HG03432 (cell line): ENCODE results near the gene PAQR5.
"Not testable (repeated sequence)": the region's sequence is repeated elsewhere in the genome, so short reads cannot be mapped to it uniquely, and the experiment has no call there.

Experiments used
- ATAC-seq: cut with Tn5 transposase; IDR thresholded peaks from one replicate; pipeline ENCODE4 v1.9.1; 2021; ENCODE audit warnings: mild to moderate bottlenecking, moderate library complexity; ENCODE audit not compliant: unreplicated experiment

The PAQR5 gene

DNA sequence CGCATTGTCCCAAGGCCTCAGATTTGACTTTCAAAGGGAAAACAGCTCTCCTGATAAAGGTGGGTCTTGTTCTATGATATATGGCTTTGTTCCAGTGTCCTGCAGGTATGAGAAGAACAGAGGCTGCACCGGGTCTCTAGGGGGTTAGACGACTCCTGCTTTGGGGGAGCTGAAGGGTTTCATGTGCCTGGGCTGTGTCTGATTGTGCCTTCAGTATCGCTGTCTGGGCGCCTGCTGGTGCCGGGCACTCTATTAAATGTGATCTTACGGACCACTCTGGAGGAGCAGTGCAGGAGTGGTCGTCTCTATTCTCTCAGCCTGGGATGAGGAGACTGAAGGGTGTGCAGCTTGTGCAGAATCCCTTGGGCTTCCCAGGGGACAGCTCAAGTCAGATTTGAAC lies 16.0 kb downstream of the PAQR5 start:
- no peak for ATAC-seq

GRCh38 chr15:69315402-69316110 lies 16.8 kb downstream of the PAQR5 start:
- ATAC-seq, result no peak

- ATAC-seq, result no peak
These were observed 17.6 kb downstream of the PAQR5 start for GRCh38 chr15:69316291-69316690.

GRCh38 chr15:69317392-69317841 lies 18.7 kb downstream of the PAQR5 start:
- no peak for ATAC-seq

GRCh38 chr15:69318033-69318432 lies 19.3 kb downstream of the PAQR5 start:
- ATAC-seq, result no peak

DNA sequence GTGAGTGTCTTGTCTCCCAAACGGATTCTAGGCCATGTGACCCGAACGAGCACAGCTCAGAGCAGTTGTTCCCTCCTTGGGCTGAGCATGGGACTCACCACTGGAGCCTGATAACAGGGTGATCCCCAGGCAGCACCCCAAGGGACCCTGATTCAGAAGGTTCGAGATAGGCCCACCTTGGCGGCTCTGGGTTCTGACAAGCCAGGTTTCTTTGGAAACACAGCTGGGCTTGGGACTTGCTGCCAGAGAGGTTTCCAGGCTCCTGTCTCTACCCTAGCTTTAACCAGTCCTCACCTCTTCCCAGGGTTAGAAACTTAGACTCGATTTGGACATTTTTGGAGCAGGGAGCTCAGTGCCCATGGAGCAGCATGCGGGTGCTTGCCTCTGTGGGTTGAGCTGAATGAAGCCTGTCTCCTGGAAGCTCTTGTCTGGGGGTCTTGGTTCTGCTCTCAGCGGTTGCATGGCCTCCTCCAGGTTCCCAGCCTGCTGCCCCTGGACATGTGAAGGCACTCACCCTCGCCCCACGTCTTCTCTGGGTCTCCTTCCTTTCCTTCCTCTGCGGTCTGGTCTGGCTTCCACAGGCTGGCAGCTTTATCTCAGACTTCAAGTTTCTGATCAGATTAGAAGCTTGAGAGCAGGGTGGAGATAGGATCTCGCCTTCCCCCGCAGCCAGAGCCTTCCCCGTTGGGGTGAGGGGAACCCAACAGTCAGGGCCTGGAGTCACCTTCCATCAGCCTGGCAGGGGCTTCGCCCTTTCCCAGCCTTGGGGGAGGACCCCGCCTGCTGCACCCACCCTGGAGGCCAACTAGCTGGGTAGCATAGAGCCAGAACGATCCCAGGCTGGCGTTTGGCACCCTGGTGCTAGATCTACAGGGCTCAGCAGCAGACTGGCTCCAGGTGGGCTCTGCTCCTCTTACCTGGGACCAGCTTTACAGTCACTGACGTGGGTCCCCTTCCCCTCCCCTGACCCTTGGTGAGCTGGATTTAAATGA lies 21.0 kb downstream of the PAQR5 start:
- no peak for ATAC-seq

- no peak for ATAC-seq
These were observed 22.4 kb downstream of the PAQR5 start for GRCh38 chr15:69320977-69321554.

- ATAC-seq, result no peak
These were observed 25.2 kb downstream of the PAQR5 start for GRCh38 chr15:69323893-69324430.

DNA sequence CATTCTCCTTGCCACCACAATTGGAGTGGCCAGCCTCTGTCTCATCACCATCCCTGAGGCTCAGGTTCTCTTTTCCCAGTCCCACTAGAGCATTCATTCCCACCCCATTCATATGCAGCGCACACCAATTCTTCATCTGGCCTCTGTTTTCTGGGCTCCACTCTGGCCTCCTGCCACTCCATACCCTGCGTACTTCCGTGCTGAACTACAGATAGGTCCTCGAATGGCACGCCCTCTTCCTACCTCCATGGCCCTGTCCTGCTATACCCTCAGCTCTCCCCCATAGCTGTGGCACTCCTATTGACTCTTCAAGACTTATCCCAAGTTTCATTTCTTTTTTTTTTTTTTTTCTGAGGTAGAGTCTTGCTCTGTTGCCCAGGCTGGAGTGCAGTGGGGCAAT lies 25.9 kb downstream of the PAQR5 start:
- no peak for ATAC-seq

DNA sequence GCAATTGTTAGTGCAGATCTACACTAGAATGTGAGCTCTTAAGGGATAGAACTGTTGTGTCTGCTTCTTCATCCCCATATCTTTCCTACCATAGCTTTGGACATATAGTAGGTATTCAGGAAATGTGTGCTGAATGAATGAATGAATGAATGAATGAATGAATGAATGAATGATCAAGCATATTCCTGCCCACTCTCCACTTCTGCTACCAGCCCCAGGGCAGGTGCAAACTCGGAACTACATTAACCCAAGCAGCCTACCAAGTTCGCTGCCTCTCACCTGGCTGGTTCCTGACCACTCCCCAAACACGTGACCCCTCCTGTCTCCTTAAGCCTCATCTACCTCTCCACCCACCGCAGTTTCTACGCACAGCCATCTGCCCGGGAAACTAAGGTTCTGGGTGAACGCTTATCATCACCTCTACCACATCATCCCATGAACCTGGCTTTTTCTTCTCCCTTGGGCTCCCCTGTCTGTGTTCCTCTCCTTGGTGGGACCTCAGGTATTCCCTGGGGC lies 26.8 kb downstream of the PAQR5 start:
- ATAC-seq, result no peak

DNA sequence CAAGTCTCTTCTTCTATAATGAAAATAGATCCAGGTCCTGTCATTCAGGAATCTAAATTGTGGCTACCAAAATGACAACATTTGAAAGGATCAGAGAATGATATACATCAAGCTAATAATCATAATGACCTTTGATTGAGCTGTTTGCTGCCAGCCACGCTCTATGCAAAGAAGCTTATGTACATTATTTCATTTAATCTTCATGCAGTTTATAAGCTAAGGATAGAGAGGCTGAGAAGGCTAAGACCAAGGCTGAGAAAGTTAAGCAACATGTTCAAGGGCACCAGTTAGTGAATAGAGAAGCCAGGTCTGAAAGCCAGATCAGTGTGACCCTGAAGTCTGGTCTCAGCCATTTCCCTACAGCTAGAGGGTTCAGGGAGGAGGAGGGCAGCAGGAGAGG lies 29.4 kb downstream of the PAQR5 start:
- ATAC-seq, result no peak

GRCh38 chr15:69328739-69329138 lies 30.0 kb downstream of the PAQR5 start:
- ATAC-seq, result no peak

DNA sequence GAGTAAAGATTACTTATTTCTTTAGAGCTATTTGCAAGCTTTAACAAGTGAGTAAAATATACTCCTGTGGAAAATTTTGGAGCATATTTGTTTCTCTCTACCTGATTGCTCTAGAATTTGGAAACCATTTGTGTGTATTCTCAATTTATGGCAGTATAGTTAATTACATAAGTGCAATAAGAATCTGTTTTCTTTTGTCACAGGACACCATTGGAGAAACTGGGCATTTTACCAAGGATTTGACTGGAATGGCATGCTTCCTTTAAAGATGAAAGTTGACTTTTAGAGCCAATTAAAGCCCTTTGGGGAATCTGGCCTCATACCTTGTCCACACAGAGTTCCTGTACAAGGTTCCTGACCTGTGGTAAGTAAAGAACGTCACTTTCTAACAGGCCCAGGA lies 38.4 kb downstream of the PAQR5 start:
- no peak for ATAC-seq

DNA sequence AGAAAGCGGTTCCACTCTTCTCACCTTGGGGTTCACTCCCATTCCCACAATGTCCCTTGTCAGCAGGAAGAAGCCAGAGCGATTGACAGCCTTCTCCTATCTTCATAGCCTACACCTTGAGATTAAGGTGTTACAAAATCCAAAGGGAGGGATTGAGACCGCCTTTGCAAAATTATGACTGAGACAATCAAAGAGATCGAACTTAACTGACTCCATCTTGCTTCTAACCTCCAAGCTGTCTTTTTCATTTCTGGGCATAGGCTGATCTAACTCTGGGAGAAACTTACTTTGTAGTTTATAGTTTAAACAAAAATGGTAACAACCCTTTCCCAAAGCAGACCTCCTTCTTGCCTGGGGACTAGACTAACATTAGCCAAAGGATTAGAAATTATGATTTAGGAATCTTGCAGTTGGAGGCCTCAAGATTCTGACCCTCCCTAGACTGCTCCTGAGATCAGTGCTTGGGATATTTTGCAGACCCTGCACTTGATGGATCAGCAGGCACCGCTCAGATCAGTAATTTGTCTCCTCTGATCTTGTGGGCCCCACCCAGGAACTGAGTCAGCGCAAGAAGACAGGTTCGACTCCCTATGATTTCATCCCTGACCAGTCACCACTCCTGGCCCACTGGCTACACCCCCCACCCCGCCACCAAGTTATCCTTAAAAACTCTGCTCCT lies 40.0 kb downstream of the PAQR5 start:
- ATAC-seq, result no peak

- not testable (repeated sequence) for ATAC-seq
These were observed 40.5 kb downstream of the PAQR5 start for GRCh38 chr15:69339214-69339543.

DNA sequence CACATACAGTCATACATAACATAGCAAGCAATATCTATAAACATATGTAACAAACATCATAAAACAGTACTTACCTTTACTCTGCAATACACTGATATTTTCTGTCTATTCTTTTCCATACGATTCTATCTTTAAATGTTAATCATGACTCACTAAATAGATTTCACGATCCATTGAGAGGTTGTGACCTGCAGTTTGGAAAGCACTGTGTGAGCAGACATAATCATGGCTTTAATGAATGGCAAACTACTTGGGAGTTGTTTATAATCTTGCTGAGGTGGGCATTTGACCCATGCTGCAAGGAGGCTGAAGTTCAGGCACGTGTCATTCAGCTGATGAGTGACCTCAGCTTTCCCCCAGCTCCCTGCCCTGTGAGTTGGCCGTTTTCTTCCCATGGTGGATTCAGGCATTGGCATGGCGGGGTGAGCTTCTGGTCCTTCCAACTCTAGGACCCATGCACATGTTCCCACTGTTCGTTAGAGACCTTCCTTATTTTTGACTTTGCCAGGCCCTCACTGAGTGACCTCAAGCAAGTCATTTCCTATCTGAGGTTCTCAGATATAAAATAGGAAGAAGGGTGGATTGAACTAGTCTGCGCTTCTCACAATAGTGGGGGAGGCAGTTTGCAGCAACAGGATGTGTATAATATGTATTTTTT lies 41.7 kb downstream of the PAQR5 start:
- ATAC-seq, result no peak

DNA sequence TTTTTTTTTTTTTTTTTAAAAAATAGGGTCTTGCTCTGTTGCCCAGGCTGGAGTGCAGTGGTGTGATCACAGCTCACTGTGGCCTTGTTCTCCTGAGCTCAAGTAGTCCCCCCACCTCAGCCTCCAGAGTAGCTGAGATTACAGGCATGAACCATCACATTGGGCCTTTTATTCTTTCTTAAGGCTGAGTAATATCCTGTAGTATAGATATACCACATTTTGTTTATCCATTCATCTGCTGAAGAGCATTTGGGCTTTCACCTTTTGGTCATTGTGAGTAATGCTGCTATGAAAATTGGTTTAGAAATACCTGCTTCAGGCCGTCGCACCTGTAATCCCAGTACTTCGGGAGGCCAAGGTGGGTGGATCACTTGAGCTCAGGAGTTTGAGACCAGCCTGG lies 42.6 kb downstream of the PAQR5 start:
- no peak for ATAC-seq

- no peak for ATAC-seq
These were observed 43.9 kb downstream of the PAQR5 start for GRCh38 chr15:69342460-69343076.

DNA sequence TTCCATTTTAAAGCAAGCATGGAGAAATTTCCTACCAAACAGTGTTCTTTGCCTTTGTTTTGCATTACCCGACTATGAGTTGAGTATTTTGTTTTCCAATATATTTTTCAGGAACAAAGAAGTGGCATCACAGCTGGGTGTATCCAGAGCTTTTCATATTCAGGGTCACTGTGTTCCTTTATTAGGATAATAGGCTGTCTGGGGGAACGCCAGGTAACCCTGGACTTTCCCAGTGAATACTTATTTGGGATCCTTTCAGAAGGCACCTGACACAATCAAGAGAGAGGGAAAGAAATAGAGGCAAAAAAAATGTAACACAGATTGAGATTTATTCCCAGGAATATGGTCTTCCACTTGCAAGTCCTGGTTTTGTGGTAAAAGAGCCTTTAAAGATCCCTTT lies 44.4 kb downstream of the PAQR5 start:
- ATAC-seq, result no peak

GRCh38 chr15:69344238-69344637 lies 45.5 kb downstream of the PAQR5 start:
- no peak for ATAC-seq
